Measurements from ENCODE around the gene FHL1. TPM values are rescaled to one million over a fixed set of nuclear protein-coding genes. Genes with fewer than 3 reads are reported as not detected.
A peak's percentile ranks its signal among the peaks of the same experiment; 100 is the strongest.
"Not testable (repeated sequence)": the region's sequence is repeated elsewhere in the genome, so short reads cannot be mapped to it uniquely, and the experiment has no call there.

The FHL1 gene
- total RNA-seq (1,000 to 10,000 TPM in 1 of 2 donors, 100 to 1,000 TPM in 1; 875 to 2,023 TPM), polyA plus RNA-seq (1,000 to 10,000 TPM; 1,215 to 2,126 TPM)
- long read RNA-seq, donor 1, transcript FHL1-202 (6 exons, 1,017 nt): minor isoform, 155 of 2,628 reads
- long read RNA-seq, donor 1, transcript FHL1-204 (6 exons, 2,565 nt): minor isoform, 640 of 2,628 reads
- long read RNA-seq, donor 1, transcript FHL1-205 (7 exons, 2,441 nt): major isoform, 1,075 of 2,628 reads
- long read RNA-seq, donor 1, transcript FHL1-216 (7 exons, 2,325 nt): minor isoform, 52 of 2,628 reads
- long read RNA-seq, donor 1, partial matches to known transcripts: 228 of 2,628 reads
- long read RNA-seq, donor 1, other reads (novel, unspliced or antisense): 395 of 2,628 reads
- long read RNA-seq, donor 2, transcript FHL1-205 (7 exons, 2,441 nt): major isoform, 159 of 363 reads
- long read RNA-seq, donor 2, transcript FHL1-202 (6 exons, 1,017 nt): minor isoform, 33 of 363 reads
- long read RNA-seq, donor 2, transcript FHL1-218 (6 exons, 2,878 nt): minor isoform, 35 of 363 reads
- long read RNA-seq, donor 2, transcript FHL1-204 (6 exons, 2,565 nt): minor isoform, 30 of 363 reads
- long read RNA-seq, donor 2, partial matches to known transcripts: 23 of 363 reads
- long read RNA-seq, donor 2, other reads (novel, unspliced or antisense): 75 of 363 reads

GRCh38 chrX:136147315-136147901 lies at the start of gene FHL1:
FHL1 (plus strand) TSS chrX:136147533.
- DNase-seq (peak; percentile 78 to 91), ATAC-seq (ENCODE audit: low FRiP score) (peak; percentile 88)
- Histone ChIP-seq H3K9me3 (ENCODE audit: control insufficient read depth, low read length) (no peaks in the 10 kb centered on the region), H3K4me3 (ENCODE audit: low read length in 2 of 2) (peak within 1 kb of the TSS; percentile 68 to 93), H3K36me3 (ENCODE audit: control insufficient read depth in 1 of 2, insufficient read depth in 2 of 2, low read length in 1 of 2) (no peaks in the 10 kb centered on the region), H3K27me3 (ENCODE audit: control insufficient read depth in 1 of 2, insufficient read depth in 2 of 2, low read length in 1 of 2) (no peaks in the 10 kb centered on the region), H3K27ac (ENCODE audit: low read depth in 1 of 2, low read length in 2 of 2) (peak within 1 kb of the TSS; percentile 5 to 98), H3K4me1 (ENCODE audit: control insufficient read depth in 1 of 2, insufficient read depth in 2 of 2, low read length in 2 of 2) (no peaks in the 10 kb centered on the region)
- 1 to 32% methylated on average over 27 to 84 of the region's 84 CpGs for WGBS, 2 donors
- intact Hi-C loops (cut with DNase I): no loop called here

GRCh38 chrX:136097871-136098805 lies 49.2 kb upstream of the FHL1 start:
- no peaks in the 10 kb centered on the region for H3K4me1 ChIP-seq (ENCODE audit: control insufficient read depth in 1 of 2, insufficient read depth in 2 of 2, low read length in 2 of 2)
- ATAC-seq (ENCODE audit: low FRiP score) (no peak), DNase-seq (no peak)
- intact Hi-C loops (cut with DNase I): no loop called here
- 88 to 96% methylated on average over 44 of the region's 44 CpGs for WGBS, 2 donors
- H3K27me3 ChIP-seq (ENCODE audit: control insufficient read depth in 1 of 2, insufficient read depth in 2 of 2, low read length in 1 of 2): no peaks in the 10 kb centered on the region
- H3K27ac ChIP-seq (ENCODE audit: low read depth in 1 of 2, low read length in 2 of 2): no peak overlapping the region
- no peaks in the 10 kb centered on the region for H3K36me3 ChIP-seq (ENCODE audit: control insufficient read depth in 1 of 2, insufficient read depth in 2 of 2, low read length in 1 of 2)
- no peak overlapping the region for H3K4me3 ChIP-seq (ENCODE audit: low read length in 2 of 2)
- H3K9me3 ChIP-seq (ENCODE audit: control insufficient read depth, low read length): no peaks in the 10 kb centered on the region

GRCh38 chrX:136104936-136105335 lies 42.4 kb upstream of the FHL1 start:
- no peak for ATAC-seq (ENCODE audit: low FRiP score)
- WGBS, 2 donors: 59 to 82% methylated on average over 1 of the region's 1 CpG

DNA sequence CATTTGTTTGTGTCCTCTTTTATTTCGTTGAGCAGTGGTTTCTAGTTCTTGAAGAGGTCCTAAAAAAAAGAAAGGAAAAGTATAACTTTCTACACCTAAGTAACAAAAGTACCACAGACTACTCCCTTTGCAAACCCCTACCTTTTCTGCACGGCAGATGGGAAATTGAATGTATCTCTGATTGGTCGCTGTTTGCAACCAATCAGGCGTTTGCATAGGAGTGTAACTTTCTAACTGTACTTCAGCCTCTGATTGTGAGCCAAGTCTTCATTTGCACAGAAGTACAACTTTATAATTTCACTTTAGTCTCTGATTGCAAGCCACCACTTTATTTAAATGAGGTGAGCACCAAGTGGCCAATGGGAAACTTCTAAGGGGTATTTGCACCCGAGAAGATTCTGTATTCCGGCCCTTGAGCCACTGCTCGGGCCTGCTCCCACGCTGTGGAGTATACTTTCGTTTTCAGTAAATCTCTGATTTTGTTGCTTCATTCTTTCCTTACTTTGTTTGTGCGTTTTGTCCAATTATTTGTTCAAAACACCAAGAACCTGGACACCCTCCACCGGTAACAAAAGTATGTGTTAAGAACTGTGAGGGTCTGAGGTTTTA lies 40.3 kb upstream of the FHL1 start:
- H3K36me3 ChIP-seq (ENCODE audit: control insufficient read depth in 1 of 2, insufficient read depth in 2 of 2, low read length in 1 of 2): no peaks in the 10 kb centered on the region
- intact Hi-C loops (cut with DNase I): no loop called here
- no peaks in the 10 kb centered on the region for H3K9me3 ChIP-seq (ENCODE audit: control insufficient read depth, low read length)
- no peak overlapping the region for H3K27ac ChIP-seq (ENCODE audit: low read depth in 1 of 2, low read length in 2 of 2)
- no peaks in the 10 kb centered on the region for H3K27me3 ChIP-seq (ENCODE audit: control insufficient read depth in 1 of 2, insufficient read depth in 2 of 2, low read length in 1 of 2)
- H3K4me3 ChIP-seq (ENCODE audit: low read length in 2 of 2): no peak overlapping the region
- WGBS, 2 donors: 73 to 91% methylated on average over 11 of the region's 11 CpGs
- H3K4me1 ChIP-seq (ENCODE audit: control insufficient read depth in 1 of 2, insufficient read depth in 2 of 2, low read length in 2 of 2): no peaks in the 10 kb centered on the region
- ATAC-seq (ENCODE audit: low FRiP score): no peak
- no peak for DNase-seq

More at GRCh38 chrX:136104936-136105335, 42.4 kb upstream of the FHL1 start:
- intact Hi-C loops (cut with DNase I): no loop called here
- no peak overlapping the region for H3K27ac ChIP-seq (ENCODE audit: low read depth in 1 of 2, low read length in 2 of 2)
- no peaks in the 10 kb centered on the region for H3K36me3 ChIP-seq (ENCODE audit: control insufficient read depth in 1 of 2, insufficient read depth in 2 of 2, low read length in 1 of 2)
- no peak for DNase-seq
- no peaks in the 10 kb centered on the region for H3K4me1 ChIP-seq (ENCODE audit: control insufficient read depth in 1 of 2, insufficient read depth in 2 of 2, low read length in 2 of 2)
- no peak overlapping the region for H3K4me3 ChIP-seq (ENCODE audit: low read length in 2 of 2)
- no peaks in the 10 kb centered on the region for H3K27me3 ChIP-seq (ENCODE audit: control insufficient read depth in 1 of 2, insufficient read depth in 2 of 2, low read length in 1 of 2)
- no peaks in the 10 kb centered on the region for H3K9me3 ChIP-seq (ENCODE audit: control insufficient read depth, low read length)

DNA sequence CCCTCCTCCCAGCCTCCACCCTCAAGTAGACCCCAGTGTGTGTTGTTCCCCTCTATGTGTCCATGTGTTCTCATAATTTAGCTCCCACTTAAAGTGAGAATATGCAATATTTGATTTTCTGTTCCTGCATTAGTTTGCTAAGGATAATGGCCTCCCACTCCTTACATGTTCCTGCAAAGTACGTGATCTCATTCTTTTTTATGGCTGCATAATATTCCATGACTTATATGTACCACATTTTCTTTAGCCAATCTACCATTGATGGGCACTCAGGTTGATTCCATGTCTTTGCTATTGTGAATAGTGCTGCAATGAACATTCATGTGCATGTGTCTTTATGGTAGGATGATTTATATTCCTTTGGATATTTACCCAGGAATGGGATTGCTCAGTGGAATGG lies 38.4 kb upstream of the FHL1 start:
- DNase-seq; H3K27me3 ChIP-seq (ENCODE audit: control insufficient read depth in 1 of 2, insufficient read depth in 2 of 2, low read length in 1 of 2); H3K27ac ChIP-seq (ENCODE audit: low read depth in 1 of 2, low read length in 2 of 2); H3K9me3 ChIP-seq (ENCODE audit: control insufficient read depth, low read length); H3K36me3 ChIP-seq (ENCODE audit: control insufficient read depth in 1 of 2, insufficient read depth in 2 of 2, low read length in 1 of 2); intact Hi-C loops (cut with DNase I); H3K4me1 ChIP-seq (ENCODE audit: control insufficient read depth in 1 of 2, insufficient read depth in 2 of 2, low read length in 2 of 2); H3K4me3 ChIP-seq (ENCODE audit: low read length in 2 of 2); ATAC-seq (ENCODE audit: low FRiP score): not testable (repeated sequence)
- WGBS, 2 donors: 87 to 98% methylated on average over 1 of the region's 1 CpG

GRCh38 chrX:136112286-136112685 lies 35.0 kb upstream of the FHL1 start:
- Histone ChIP-seq H3K4me3 (ENCODE audit: low read length in 2 of 2) (no peak overlapping the region), H3K9me3 (ENCODE audit: control insufficient read depth, low read length) (no peaks in the 10 kb centered on the region), H3K4me1 (ENCODE audit: control insufficient read depth in 1 of 2, insufficient read depth in 2 of 2, low read length in 2 of 2) (peaks cover 0 to 4% of the 10 kb centered on the region in 2 donors), H3K27ac (ENCODE audit: low read depth in 1 of 2, low read length in 2 of 2) (no peak overlapping the region), H3K36me3 (ENCODE audit: control insufficient read depth in 1 of 2, insufficient read depth in 2 of 2, low read length in 1 of 2) (no peaks in the 10 kb centered on the region), H3K27me3 (ENCODE audit: control insufficient read depth in 1 of 2, insufficient read depth in 2 of 2, low read length in 1 of 2) (no peaks in the 10 kb centered on the region)
- WGBS, 2 donors: 0% methylated on average over 1 of the region's 1 CpG
- no peak for ATAC-seq (ENCODE audit: low FRiP score)
- no peak for DNase-seq
- intact Hi-C loops (cut with DNase I): no loop called here

- H3K9me3 ChIP-seq (ENCODE audit: control insufficient read depth, low read length): no peaks in the 10 kb centered on the region
- no peak overlapping the region for H3K4me3 ChIP-seq (ENCODE audit: low read length in 2 of 2)
- no peak for ATAC-seq (ENCODE audit: low FRiP score)
- peaks cover 0 to 4% of the 10 kb centered on the region in 2 donors for H3K4me1 ChIP-seq (ENCODE audit: control insufficient read depth in 1 of 2, insufficient read depth in 2 of 2, low read length in 2 of 2)
- H3K27ac ChIP-seq (ENCODE audit: low read depth in 1 of 2, low read length in 2 of 2): no peak overlapping the region
- intact Hi-C loops (cut with DNase I): no loop called here
- H3K27me3 ChIP-seq (ENCODE audit: control insufficient read depth in 1 of 2, insufficient read depth in 2 of 2, low read length in 1 of 2): no peaks in the 10 kb centered on the region
- no peak for DNase-seq
- H3K36me3 ChIP-seq (ENCODE audit: control insufficient read depth in 1 of 2, insufficient read depth in 2 of 2, low read length in 1 of 2): no peaks in the 10 kb centered on the region
Observed at GRCh38 chrX:136112778-136113177, 34.6 kb upstream of the FHL1 start.

Data from aorta (tissue), 5 donors.